Measurements from ENCODE around the gene XPC. TPM values are rescaled to one million over a fixed set of nuclear protein-coding genes. Genes with fewer than 3 reads are reported as not detected.

Gene XPC
- total and polyA plus RNA-seq, 2 donors (not counting 3 experiments of a cell fraction or from before 2014, with no cell fraction given): 11.9 to 36.8 TPM

- Histone ChIP-seq H3K9me3 (replicated peaks; ENCODE audit: control insufficient read depth, insufficient read depth, low read length) (no peaks in the 10 kb centered on the region), H3K4me3 (replicated peaks in 1 of 3; ENCODE audit: insufficient read depth in 1 of 3, low read depth in 1 of 3, low read length in 3 of 3) (no peak overlapping the region), H2AFZ (ENCODE audit: low read depth, low read length) (no peak overlapping the region), H3K79me2 (ENCODE audit: control insufficient read depth, insufficient read depth, low read length) (peaks cover 27% of the 10 kb centered on the region), H3K27ac (ENCODE audit: insufficient read depth, low read depth, low read length) (no peak overlapping the region), H3K4me2 (ENCODE audit: insufficient read depth, low read length) (no peak overlapping the region), H4K20me1 (replicated peaks; ENCODE audit: control insufficient read depth, extremely low read depth, insufficient read depth, low read length) (no peaks in the 10 kb centered on the region), H3K4me1 (ENCODE audit: control insufficient read depth, extremely low read depth, insufficient read depth, low read length) (peaks cover 6% of the 10 kb centered on the region), H3K9me1 (replicated peaks; ENCODE audit: control insufficient read depth, extremely low read depth, insufficient read depth, low read length) (no peaks in the 10 kb centered on the region), H3K9ac (replicated peaks; ENCODE audit: extremely low read depth, insufficient read depth, low read length) (no peak overlapping the region), H3K27me3 (ENCODE audit: control insufficient read depth in 2 of 2, insufficient read depth in 2 of 2, low read length in 2 of 2) (no peaks in the 10 kb centered on the region), H3K36me3 (ENCODE audit: control insufficient read depth in 2 of 2, extremely low read depth in 1 of 2, insufficient read depth in 2 of 2, low read length in 2 of 2) (peaks cover 3 to 11% of the 10 kb centered on the region in 2 experiments)
- ChIA-PET POLR2A (no interaction called here), CTCF (interaction anchor here (2.4 kb wide), 1 partner anchor 20 kb away, joined by 11 read pairs; no protein-coding TSS in a partner anchor)
- DNase-seq (ENCODE audit: low read depth, low spot score) (no peak), FAIRE-seq (no peak)
- BruUV-seq (replicated peaks): no TSS peak
- dilution Hi-C loops (cut with MboI; ENCODE audit: extremely low pct_ligation_motif_present, low sequenced_read_pairs): no loop called here
- TF ChIP-seq MYC (IDR thresholded peaks at IDR 0.05; ENCODE audit: low read depth, low read length): no peak
- TF ChIP-seq POLR2A (IDR thresholded peaks at IDR 0.05; ENCODE audit: low read depth, low read length): no peak
- no peak for TF ChIP-seq EZH2 (IDR thresholded peaks at IDR 0.05; ENCODE audit: borderline replicate concordance, low read depth, low read length, severe bottlenecking)
- TF ChIP-seq GATA2 (IDR thresholded peaks at IDR 0.05; ENCODE audit: insufficient read depth, insufficient read length, low read depth, low read length): no peak
- no peak for TF ChIP-seq JUN (IDR thresholded peaks at IDR 0.05; ENCODE audit: borderline replicate concordance, insufficient read depth, insufficient read length, low read depth)
- TF ChIP-seq POLR2AphosphoS5 (IDR thresholded peaks at IDR 0.05; ENCODE audit: insufficient read depth, low read depth, low read length): no peak
- no peak for TF ChIP-seq CTCF (IDR thresholded peaks at IDR 0.05; ENCODE audit: extremely low read depth in 1 of 2, insufficient read depth in 1 of 2, low read depth in 1 of 2, low read length in 2 of 2)
- no peak for TF ChIP-seq MAX (IDR thresholded peaks at IDR 0.05; ENCODE audit: insufficient read depth, insufficient read length)
- no peak for TF ChIP-seq FOS (IDR thresholded peaks at IDR 0.05; ENCODE audit: borderline replicate concordance, insufficient read depth, low read length)
- intact Hi-C loops (cut with micrococcal nuclease): no loop called here
These were observed 4.7 kb upstream of the XPC start for GRCh38 chr3:14183015-14183577.

Data from endothelial cell of umbilical vein (primary cell).